Right ventricle myocardium inferior (tissue), 1 donor: Measurements from ENCODE around the gene SMIM13. TPM values are rescaled to one million over a fixed set of nuclear protein-coding genes. Genes with fewer than 3 reads are reported as not detected.
"Not testable (repeated sequence)": the region's sequence is repeated elsewhere in the genome, so short reads cannot be mapped to it uniquely, and the experiment has no call there.

Experiments used
- ATAC-seq: fragments of 200-7000 bp; cut with Tn5 transposase; one replicate; pipeline ENCODE4 v1.9.1; 2020; ENCODE audit warnings: mild to moderate bottlenecking, moderate library complexity
- DNase-seq: peaks from one replicate; pipeline ENCODE4 v3.0.0; 2021; ENCODE audit errors: missing footprints
- intact Hi-C: fragments of 100-400 bp; cut with DNase I; formaldehyde crosslinking; loops from one replicate; pipeline ENCODE4 v1.11.0; 2022
- total RNA-seq: library from RNA; stranded (reverse); fragmentation: NEBNext Ultra II Directional; extraction: Animal tissue kit (Norgen Biotek cat#: 25700); gene quantifications from one replicate; pipeline ENCODE4 v1.2.1, GENCODE V29; 2021
- donor health status: DM: no; HTN: yes; CAD: no; lungs with severe emphysema.

Gene SMIM13
- total RNA-seq, 1 donor from 2014 or later: 12.6 TPM

- intact Hi-C loops: no loop called here
- DNase-seq (no peak), ATAC-seq (no peak)
Measured at GRCh38 chr6:11110921-11111768, 17.5 kb downstream of the SMIM13 start, which contains the start of gene ERVFRD-1. Gene ERVFRD-1, minus strand, starts transcription at chr6:11111725. Its CDS starts 6,415 bp downstream, at chr6:11105310.

DNA sequence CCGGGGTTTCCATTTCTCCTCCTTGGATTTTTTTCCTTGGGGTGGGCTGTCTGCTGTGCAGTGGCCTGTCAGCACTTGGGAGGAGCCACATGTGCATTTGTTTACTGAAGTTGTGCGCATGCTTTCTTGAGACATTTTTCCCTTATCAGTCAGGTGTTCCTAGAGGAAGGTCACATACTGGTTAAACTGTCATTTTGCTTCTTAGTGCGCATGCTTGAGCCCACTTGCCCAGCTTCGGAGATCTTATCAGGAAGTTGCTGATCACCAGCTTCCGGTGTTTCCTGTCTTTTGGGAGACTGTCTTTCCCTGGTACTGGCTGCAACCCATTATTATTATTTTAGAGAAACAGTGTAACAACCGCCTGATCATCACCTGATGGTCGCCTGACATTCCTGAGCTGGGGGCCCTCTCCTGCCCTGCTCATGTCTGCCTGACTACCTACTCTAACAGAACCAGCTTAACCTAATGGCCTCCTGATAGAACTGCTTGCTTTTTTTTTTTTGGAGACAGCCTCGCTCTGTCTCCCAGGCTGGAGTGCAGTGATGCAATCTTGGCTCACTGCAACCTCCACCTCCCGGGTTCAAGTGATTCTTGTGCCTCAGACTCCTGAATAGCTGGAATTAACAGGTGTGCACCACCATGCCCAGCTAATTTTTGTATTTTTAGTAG, 18.3 kb downstream of the SMIM13 start:
- DNase-seq: no peak
- intact Hi-C loops: no loop called here

DNA sequence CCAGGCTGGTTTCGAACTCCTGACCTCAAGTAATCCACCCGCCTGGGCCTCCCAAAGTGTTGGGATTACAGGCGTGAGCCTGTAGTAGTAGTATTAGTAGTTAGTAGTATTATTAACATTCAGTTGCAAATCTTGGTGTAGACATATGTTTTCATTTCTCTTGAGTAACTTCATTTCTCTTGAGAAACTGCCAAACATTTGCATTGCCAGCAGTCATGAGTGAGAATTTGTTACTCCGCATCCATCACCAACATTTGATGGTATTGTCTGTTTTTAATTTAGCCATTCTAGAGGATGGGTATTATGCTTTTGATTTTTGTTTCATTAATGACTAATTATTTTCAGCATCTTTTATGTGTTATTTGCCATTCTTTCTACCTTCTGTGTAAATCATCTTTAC, 19.4 kb downstream of the SMIM13 start:
- ATAC-seq: no peak
- intact Hi-C loops: no loop called here
- DNase-seq: no peak

More for the DNA sequence above, 18.3 kb downstream of the SMIM13 start:
- no peak for ATAC-seq

DNA sequence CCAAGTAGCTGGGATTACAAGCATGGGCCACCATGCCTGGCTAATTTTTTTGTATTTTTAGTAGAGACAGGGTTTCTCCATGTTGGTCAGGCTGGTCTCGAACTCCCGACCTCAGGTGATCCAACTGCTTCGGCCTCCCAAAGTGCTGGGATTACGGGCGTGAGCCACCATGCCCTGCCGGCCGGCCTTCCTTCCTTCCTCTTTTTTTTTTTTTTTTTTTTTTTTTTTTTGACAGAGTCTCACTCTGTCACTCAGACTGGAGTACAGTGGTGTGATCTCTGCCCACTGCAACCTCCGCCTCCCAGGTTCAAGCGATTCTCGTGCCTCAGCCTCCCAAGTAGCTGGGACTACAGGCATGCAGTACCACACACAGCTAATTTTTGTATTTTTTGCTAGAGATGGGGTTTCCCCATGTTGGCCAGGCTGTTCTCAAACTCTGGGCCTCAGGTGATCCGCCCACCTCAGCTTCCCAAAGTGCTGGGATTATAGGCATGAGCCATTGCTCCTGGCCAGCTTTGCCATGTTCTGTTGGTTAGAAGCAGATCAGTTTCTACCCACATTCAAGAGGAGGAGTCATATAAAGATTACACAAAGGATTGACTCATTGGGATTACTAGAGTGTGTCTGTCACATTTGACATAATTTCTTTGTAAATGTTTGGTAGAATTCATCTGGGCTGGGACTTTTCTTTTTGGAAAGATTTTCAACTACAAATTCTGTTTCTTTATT, 22.3 kb downstream of the SMIM13 start:
- ATAC-seq, intact Hi-C loops, DNase-seq: not testable (repeated sequence)

DNA sequence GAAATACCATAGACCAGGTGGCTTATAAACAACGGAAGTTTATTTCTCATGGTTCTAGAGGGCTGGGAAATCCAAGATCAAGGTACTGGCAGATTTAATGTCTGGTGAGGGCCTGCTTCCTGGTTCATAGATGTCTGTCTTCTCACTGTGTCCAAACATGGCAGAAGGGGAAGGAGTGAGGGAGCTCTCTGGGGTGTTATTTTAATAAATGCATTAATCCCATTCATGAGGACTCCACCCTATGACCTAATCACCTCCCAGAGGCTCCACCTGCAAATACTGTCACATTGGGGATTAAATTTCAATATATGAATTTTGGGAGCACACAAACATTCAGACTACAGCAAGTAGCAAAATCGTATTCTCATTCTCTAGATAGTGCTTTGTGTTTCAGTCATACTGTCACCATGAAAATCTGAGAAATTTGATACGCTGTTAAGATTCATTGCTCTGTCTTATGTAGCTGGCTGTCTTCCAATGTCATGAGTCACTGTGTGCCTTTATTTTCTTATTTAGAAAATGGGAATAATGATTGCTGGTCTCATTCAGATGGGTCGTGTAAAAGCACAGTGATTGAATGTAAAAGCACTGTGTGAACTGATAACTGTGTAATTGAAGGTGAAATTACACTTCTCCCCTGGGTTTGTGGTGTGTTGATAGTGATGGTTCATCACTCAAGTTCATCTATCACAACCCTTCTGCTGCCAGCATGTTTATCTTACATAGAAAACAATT, 26.8 kb downstream of the SMIM13 start:
- ATAC-seq (no peak), DNase-seq (no peak)
- intact Hi-C loops: no loop called here

DNA sequence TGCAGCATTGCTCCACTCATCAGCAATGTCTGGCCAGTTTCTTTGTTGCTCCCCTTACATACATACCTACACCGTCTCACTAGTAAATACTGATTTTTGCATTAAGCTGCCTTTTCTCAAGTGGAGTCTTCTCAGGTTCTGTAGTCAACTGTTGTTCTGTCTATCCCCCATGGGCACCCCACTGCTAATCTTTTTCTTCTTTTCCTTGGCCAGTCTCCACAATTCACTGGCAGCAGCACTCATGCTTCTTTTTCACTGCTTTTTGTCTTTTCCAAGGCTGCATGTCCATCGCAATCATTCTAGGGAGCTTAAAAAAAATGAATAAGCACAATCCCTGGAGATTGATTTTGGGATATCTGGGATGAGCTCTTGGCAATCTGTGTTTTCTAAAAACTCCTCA, 28.2 kb downstream of the SMIM13 start:
- DNase-seq: no peak
- intact Hi-C loops: no loop called here
- ATAC-seq: no peak

DNA sequence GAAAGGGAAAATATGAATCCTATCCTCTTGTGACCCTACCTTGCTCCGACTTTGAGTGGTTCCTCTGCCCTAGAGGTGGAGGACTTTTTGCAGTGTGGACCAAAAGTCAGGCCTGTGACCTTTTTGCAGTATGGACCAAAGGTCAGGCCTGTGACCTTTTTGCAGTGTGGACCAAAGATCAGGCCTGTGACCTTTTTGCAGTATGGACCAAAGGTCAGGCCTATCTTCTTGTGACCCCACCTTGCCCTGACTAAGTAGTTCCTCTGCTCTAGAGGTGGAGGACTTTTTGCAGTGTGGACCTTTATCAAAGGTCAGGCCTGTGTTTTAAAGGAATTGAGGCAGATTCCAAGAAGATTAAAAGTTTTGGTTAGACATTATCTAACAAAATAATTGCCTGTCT, 28.7 kb downstream of the SMIM13 start:
- intact Hi-C loops: no loop called here
- DNase-seq (no peak), ATAC-seq (no peak)

DNA sequence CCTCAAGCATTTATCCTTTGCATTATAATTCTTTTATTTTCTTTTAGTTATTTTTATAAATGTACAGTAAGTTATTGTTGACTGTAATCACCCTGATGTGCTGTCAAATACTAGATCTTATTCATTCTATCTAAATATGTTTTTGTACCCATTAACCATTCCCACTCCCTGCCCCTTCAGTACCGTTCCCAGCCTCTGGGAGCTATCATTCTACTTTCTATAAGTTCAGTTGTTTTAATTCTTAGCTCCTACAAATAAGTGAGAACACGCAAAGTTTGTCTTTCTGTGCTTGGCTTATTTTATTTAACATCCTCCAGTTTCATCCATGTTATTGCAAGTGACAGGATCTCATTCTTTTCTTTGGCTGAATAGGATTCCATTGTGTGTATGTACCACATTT, 30.3 kb downstream of the SMIM13 start:
- intact Hi-C loops: no loop called here
- ATAC-seq: no peak
- no peak for DNase-seq

GRCh38 chr6:11126876-11127275, 33.2 kb downstream of the SMIM13 start:
- no peak for DNase-seq
- intact Hi-C loops: no loop called here
- ATAC-seq: no peak

DNA sequence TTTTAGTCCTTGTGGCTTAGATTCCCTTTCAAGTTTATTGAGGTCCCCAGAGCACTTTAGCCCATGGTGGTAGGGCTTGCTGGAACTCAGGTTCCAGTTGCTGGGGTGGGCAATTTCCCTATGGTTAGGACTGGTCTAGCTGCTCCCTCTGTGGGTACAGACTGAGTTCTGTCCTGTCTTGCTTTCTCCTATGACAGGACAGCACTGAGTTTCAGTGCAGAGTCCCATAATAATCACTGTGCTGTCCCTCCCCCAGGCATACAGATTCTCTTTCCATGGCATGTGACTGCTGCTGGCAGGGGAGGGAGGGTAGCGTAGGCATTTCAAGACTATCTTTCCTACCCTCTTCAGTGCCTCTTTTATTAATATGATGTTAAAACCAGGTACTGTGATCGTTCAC, 35.0 kb downstream of the SMIM13 start:
- ATAC-seq (peak; percentile 39), DNase-seq (no peak)
- intact Hi-C loops: no loop called here

GRCh38 chr6:11129908-11130565, 36.4 kb downstream of the SMIM13 start:
- DNase-seq (no peak), ATAC-seq (no peak)
- intact Hi-C loops: no loop called here

DNA sequence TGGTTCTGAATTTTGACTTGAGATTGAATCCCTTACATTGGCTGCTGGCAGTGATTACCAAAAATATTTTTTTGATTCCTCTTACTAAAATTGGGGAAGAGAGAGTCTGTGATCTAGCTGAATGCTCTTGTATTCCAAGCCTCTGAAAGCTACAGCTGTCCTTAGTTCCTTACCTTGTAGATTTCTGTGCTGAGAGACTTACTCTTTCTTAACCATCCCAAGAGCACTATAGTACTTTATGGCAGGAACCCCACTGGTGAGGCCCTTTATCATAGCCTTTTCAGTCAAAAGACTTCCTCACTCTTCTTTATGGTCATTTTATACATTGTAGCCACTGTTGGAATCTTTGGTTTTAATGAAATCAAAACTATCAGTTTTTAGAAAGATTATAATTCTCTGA, 37.0 kb downstream of the SMIM13 start:
- DNase-seq: no peak
- intact Hi-C loops: no loop called here
- ATAC-seq: no peak

GRCh38 chr6:11132194-11132888, 38.7 kb downstream of the SMIM13 start:
- intact Hi-C loops: no loop called here
- DNase-seq (no peak), ATAC-seq (no peak)

- ATAC-seq (no peak), DNase-seq (no peak)
- intact Hi-C loops: no loop called here
Measured at GRCh38 chr6:11133281-11133680, 39.6 kb downstream of the SMIM13 start.

- intact Hi-C loops: no loop called here
- ATAC-seq: no peak
- no peak for DNase-seq
Measured at GRCh38 chr6:11136809-11137208, 43.2 kb downstream of the SMIM13 start.

GRCh38 chr6:11139051-11139960, 45.7 kb downstream of the SMIM13 start:
- ATAC-seq: no peak
- intact Hi-C loops: no loop called here
- DNase-seq: no peak

DNA sequence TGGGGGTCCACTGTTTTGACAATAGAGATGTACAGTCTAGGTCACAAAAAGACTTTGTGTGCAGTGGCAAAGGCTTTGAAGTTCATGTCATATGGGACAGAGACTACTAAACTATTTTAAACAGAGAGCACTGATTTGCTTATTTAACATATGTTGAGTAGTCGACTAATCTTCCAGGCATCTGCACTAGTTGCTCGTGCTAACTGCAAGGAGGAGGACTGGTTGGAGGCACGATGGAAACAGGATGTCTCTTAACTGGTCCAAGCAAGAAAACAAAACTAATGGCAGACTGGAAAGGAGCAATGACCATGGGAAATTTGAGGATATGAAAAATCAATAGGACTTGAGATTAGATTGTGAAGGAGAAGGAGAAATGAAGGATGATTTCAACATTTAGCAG, 46.4 kb downstream of the SMIM13 start:
- no peak for ATAC-seq
- intact Hi-C loops: no loop called here

More for the DNA sequence above, 46.4 kb downstream of the SMIM13 start:
- no peak for DNase-seq
